ENCODE results near the gene DHX9.
"Not testable (repeated sequence)": the region's sequence is repeated elsewhere in the genome, so short reads cannot be mapped to it uniquely, and the experiment has no call there.

DHX9 gene

GRCh38 chr1:182890927-182891610, 51.9 kb downstream of the DHX9 start:
- no peak for DNase-seq

DNA sequence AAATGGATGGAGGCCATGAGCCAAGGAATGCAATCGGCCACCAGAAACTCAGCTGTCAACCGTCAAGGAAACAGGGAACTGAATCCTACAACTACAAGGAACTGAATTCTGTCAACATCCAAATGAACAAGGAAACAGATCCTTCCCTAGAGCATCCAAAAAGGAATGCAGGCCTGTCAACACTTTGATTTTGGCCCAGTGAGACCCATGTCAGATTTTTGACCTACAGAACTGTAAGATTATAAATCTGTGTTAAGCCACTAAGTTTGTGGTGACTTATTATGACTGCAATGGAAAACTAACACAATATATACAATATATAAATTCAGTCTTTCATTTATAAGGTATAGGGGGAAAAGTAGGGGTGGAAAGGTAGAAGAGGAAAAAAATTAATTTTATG, 58.5 kb downstream of the DHX9 start:
- DNase-seq, result no peak

DNA sequence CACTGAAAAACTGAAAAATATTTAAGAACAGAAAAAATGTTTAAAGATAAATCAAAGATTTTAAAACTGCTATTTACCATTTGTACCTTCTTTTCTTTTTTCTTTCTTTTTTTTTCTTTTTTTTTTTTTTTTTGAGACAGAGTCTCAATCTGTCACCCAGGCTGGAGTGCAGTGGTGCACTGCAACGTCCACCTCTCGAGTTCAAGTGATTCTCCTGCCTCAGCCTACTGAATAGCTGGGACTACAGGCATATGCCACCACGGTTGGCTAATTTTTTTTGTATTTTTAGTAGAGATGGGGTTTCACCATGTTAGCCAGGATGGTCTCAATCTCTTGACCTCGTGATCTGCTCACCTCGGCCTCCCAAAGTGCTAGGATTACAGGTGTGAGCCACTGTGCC, 62.8 kb downstream of the DHX9 start:
- DNase-seq, result not testable (repeated sequence)

DNA sequence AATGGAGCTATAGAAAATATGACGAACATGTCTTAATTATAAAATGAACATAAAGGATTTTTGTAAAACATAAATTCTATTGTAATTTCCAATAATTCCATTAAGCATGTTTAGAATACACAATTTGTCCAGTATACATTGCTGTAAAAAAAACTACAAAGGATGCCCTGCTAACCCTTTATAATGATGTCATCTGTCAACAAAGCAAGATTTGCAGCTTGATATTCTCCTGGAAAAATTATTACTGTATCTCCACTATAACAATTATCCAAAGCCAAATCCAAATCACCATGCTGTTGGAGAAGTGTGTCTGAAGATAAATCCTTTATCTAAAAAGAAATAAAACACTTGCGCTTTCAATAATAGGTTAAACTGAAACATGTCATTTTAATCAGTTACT, 66.2 kb downstream of the DHX9 start:
- no peak for DNase-seq

DNA sequence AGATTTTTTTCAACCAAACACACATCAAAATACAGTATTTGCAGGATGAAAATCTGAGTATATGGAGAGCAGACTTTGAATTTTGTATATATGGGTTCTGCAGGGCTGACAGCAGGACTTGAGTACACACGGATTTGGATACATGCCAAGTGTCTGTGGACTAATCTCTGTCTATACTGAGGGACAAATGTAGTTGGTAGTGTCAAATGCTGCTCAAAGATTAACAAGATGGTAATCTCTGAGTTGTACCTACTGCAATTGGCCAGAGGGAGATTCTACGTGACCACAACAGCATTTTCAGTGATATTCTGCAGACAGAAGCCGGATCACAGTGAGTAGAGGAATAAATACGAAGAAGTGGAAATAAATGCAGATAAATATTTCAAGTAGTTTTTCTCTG, 70.4 kb downstream of the DHX9 start:
- DNase-seq, result no peak

DNA sequence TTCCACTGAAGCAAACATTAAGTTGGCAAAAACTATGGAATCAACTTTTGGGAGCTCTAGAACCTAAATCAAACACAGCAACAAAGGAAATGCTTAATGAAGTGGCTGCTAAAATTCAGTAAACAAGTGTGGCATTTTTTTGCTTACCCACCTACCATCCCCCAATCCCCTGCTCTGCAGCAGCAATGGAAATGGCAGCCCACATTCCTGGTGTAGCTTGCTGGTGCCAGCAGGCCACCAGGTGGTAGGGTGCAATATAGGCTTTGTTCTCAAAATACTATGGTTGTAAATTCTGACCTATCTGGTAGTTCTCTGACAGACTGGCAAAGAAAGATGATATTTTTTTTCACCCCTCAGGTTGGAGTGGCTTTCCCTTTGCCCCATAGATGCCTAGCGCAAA, 71.0 kb downstream of the DHX9 start:
- no peak for DNase-seq

- no peak for DNase-seq
These were observed 74.3 kb downstream of the DHX9 start for GRCh38 chr1:182913401-182913800.

GRCh38 chr1:182917378-182917777, 78.2 kb downstream of the DHX9 start:
- no peak for DNase-seq

DNA sequence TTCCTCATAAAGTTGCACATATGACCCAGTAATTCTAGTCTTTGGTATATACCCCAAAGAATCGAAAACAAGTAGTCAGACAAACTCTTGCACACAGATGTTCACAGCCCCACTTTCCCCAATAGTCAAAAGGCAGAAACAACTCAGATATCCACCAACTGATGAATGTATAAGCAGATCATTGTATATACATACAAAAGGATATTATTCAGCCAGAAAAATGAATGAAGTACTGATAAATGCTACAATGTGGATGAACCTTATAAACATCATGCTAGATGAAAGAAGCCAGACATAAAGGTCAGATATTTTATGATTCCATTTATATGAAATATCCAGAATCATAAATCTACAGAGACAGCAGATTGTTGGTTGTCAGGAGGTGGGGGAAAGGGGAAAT, 86.5 kb downstream of the DHX9 start:
- no peak for DNase-seq

DNA sequence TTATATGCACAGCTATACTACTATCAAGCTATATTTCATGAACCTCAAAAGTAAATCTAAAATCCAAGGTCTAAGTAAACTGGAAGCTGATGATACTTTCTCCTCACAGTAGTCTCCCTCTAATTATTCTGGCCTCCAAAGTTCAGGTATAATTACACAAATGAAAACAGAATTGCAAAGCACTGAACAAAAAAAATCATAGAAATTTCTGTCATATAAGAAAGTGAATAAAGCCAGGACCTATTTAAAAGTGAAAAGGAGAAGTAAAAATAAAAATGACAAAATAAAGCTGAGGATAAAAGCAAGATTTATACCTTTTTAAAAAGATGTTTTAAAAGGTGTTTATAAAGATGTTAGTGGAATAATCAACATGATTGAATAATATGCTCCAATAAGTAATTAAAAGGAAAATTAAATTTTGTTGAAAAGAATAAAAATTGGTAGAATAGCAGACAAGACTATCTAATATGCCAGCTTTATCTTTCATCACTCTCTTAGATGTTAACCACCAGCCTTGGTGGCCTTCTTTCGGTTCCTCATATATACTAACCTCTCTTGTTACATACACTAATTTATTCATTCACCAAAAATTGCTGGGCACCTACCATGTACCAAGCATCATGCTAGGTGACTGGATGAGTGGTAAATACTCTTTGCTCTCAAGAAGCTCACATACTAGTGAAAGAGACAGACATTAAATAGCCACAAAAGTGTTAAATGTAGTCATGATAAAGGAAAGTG, 88.7 kb downstream of the DHX9 start:
- no peak for DNase-seq

DNA sequence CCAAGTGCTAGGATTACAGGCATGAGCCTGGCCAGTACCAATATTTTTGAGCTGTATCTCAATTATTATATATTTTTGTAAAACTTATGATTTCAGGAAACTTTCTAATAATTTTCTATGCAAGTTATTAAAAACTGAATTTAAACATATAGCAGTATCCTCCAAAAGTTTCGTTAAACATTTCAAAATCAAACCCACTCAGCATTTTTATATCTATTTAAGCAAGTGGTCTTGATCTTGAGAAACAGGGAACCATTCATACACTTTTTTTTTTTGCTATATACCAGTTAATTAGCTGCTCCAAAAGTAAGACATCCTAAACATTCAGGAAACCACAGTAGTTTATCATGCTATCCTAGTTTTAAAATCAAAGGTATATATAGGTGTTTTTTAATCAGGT, 91.8 kb downstream of the DHX9 start:
- no peak for DNase-seq

GRCh38 chr1:182935716-182936115, 96.6 kb downstream of the DHX9 start:
- DNase-seq, result no peak
